HK-2 (cell line): ENCODE measurements around the gene DDA1.
A peak's percentile ranks its signal among the peaks of the same experiment; 100 is the strongest.

Source experiments
- DNase-seq: peaks from one replicate; pipeline ENCODE4 v3.0.0-alpha.2; 2018; ENCODE audit not compliant: unreplicated experiment

DDA1 gene

DNA sequence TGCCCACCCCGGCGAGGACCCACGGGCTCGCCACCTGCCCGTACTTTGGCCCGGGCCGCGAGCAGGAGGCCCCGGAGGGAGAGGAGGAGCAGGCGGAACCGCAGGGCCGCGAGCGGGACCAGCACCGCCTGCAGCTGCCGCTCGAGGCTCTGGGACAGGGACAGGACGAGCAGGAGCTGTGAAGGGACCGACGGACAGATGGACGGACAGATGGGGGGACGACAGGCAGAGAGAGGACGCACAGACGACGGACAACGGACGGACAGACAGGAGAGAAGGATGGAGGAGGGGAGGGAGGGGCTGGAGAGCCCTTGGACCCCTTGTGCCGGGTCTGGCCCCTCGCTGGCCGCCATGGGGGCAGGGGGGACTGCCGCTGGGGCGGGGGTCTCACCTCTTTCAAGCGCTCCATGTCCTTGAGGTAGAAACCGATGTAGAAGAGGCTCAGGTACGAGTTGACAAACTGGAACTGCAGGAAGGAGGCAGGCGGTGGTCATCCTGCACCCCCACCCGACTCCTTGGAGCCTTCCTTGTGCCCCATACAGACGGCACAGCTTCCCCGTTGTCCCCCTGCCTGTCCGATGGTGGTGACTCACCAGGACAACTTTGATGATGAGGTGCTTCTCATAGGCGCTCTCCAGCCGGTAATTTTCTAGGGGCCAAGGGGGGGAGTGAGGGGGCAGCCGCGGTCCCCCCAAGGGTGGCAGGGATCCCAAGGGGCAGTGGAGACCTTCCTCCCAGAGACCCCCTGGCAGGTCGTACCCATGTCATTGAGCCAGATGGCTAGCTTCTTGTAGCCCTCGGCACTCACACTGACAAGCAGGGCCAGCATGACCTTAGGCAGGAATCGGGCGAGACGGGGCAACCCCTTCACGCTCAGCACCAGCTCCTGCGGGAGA is 20.3 kb downstream of the DDA1 start:
- no peak for DNase-seq

DNA sequence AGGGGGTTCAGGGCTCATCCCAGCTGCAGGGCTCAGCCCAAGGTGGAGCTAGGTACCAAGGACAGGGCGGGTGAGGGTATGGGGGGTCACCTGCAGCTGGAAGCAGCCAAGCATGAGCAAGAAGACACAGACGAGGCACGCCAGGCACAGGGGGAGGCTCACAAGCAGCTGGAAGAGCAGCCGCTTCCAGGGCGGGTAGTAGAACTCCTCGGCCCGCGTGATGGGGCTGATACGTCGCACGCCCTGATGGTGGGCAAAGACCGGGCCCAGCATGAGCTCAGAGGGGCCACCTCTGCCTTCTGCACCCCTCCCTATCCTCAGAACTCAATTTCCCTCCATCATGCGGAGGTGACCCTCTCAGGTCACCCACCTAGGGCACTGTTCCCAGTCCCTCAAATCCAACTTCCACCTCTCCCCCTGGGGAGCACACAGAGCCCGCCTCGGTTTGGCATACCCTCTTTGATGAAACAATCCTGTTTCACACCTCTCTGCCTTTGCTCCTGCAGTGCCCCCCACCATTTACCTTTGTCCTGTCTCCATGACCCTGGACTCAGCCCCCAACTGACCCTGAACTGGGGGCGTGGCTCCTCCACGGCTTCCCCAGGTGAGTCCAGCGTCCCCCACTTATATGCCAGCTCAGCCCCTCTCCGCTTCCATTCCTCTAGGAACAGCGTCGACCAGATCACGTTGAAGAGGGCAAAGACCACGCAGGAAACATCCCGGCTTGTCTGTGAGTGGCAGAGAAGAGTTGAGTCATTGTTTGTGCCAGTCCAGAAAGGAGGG is 21.1 kb downstream of the DDA1 start:
- no peak for DNase-seq

DNA sequence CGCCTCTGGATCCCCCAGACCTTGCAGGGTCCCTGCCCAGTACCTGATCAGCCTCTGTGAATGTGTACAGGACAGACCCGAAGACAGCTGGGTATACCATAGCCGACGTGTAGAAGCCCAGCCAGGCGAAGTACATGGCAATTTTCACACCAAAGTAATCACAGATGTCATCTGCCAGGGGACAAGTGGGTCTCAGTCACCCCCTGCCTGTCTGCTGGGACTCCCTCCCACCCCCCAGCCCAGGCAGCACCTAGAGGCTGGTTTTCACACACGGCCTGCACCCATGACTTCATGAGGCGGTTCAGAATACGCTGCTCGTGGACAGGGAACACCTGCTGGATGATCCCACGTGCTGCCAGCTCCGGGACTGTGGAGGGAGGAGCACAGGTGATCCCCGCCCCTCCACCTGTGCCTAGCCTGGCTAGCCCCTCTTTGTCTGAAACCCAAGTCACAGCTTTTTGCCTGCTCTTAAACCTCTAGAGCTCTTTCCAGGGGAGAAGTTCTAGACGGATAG is 21.7 kb downstream of the DDA1 start:
- no peak for DNase-seq

DNA sequence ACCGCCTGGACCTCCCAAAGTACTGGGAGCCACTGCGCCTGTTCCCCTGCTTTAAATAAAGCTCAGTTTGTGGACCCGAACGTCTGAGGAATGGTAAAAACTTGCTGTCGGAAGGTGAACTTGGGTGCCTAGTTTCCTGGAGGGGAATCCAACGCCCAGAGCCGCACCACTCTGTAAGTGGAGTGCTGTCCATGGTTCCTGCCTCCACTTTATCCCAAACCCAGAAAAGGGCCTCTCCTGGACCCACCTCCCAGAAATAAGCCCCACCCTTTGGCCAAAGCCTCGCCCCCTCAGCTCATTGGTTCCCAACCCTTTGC is 23.0 kb downstream of the DDA1 start:
- DNase-seq, result no peak

DNA sequence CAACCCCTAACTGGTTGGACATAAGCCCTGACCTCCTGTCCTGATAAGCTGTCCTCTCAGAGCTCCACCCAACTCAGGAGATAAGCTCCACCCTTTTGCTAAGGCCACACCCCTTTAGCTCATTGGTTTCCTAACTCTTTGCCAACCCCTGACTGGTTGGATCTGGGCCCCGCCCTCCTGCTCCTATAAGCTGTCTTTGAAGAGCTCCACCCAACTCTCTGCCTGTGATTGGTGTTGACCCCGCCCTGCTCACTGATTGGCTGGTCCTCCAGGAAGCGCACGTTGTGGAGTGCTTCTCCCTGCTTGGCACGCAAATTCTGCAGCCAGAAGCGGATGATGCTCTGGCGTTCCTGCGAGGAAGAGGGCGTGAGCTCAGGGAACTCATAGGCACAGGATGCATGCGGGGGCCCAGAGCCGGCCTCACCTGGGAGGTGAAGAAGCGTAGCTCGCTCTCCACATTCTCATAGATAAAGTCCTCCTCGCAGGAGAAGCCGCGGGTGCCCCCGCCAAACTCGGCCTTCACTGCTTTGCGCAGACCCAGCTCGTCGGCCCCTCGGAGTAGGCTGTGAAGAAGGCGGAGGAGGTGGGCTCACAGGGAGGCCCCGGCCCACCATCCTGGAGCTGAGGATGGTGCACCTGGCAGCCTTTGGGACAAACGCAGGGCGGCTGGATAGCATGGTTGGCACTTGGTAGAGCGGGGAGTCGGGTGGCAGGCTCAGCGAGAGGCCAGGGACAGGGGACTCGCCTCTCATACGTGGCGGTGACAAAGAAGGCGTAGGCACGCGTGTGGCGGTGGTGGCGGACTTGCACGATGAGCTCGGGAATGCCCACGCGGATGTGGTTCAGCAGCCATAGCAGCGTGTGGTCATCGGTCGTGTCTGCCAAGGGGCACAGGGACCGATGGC is 23.6 kb downstream of the DDA1 start:
- DNase-seq, result no peak

DNA sequence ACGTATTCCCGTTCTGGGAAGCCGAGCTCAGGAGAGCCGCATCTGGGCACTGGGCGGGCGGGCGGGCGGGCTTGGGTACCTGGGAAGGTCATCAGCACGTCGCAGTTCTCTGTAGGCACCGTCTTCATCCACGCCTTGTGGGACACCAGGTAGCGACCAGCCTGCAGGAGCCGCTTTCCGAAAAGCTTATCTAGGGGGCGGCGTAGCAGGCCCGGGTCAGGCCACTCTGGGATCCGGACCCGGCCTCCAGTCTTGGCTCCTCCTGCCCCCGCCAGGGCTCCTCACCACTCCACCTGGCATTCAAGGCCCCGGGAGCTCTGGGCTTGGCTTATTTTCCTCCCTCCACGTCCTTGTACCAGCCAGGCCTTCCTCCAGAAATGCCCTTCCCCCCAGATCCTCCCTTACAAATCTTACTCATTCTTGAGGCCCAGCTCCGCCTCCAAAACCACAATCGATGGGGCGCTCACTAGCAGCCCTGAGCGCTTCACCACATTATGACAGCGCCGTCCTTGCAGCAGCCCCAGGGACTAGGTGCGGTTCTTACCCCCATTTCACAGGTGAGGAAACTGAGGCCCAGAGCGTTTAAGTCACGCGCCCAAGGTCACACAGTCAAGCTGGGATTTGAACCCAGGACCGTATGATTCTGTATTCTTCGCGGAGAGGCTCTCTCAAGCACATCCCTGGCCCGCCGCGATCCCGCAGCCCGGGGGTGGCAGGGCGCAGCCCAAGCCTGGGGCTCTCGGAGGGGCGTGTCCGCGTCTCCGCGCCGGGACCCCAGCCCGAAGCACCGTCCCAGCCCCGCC is 24.4 kb downstream of the DDA1 start:
- peak; percentile 82 for DNase-seq

DNA sequence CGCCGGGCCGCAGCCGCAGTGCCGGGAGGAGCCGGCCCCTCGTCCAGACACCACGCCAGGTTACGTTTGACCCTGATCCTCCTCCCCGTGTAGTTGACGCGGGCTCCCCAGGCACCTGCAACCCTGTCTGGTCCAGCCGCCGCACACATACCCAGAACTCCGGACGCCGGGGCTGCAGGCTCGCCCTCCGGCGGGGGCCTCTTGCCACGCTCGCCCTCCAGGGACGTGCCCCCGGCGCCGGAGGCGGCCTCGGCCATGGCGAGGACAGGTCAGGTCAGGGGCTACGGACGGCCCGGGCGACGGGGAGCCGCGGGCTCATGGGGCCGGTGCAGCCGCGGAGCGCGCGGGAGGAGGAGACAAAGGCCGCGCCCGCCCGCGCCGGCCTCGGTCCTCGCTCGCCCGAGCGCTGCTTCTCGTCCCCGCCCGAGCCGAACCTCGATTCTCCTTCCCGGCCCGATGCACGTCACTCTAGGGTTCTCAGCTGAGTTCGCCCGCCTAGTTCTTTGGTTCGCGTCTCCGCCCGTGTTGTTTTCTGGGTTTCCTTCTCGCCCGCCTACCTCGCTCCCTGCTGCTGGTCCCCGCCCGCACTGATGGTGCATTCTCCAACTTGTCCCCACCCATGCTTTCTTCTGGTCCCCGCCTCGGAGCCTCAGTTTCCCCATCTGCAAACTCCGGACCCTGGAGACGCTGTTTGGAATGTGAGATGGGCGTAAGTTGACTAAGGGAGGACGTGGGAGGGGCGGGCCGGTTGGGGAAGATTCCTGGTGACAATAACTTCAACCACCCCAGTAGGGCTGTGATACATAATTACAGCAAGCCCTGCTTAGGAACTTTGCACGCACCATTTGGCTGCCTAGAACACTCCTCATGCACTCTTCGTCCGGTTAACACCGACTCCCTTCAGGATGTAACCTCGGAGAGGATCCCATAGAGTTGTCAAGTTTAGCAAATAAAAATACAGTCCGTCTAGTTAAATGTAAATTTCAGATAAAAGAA is 25.3 kb downstream of the DDA1 start, which contains the start of gene ANO8:
ANO8 (minus strand) TSS at position 442 of the 996 bp plus-strand sequence; CDS start at position 257, 185 bp downstream.
- peak; percentile 95 for DNase-seq

DNA sequence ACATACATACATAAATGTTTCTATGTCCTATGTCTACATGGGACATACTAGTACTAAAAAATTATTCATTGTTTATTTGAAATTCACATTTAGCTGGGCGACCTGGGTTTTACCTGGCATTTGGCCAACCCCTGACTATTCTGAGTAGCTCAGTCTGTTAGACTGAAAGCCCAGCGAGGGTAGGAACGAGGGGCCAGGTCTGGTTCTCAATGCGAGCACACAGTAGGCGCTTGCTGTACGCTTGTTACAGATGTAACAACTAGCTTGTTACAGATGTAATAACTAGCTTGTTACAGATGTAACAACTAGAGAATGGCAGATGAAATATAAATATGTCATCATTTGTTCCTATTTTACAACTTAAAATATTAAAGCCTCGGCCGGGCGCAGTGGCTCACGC is 26.2 kb downstream of the DDA1 start:
- no peak for DNase-seq

DNA sequence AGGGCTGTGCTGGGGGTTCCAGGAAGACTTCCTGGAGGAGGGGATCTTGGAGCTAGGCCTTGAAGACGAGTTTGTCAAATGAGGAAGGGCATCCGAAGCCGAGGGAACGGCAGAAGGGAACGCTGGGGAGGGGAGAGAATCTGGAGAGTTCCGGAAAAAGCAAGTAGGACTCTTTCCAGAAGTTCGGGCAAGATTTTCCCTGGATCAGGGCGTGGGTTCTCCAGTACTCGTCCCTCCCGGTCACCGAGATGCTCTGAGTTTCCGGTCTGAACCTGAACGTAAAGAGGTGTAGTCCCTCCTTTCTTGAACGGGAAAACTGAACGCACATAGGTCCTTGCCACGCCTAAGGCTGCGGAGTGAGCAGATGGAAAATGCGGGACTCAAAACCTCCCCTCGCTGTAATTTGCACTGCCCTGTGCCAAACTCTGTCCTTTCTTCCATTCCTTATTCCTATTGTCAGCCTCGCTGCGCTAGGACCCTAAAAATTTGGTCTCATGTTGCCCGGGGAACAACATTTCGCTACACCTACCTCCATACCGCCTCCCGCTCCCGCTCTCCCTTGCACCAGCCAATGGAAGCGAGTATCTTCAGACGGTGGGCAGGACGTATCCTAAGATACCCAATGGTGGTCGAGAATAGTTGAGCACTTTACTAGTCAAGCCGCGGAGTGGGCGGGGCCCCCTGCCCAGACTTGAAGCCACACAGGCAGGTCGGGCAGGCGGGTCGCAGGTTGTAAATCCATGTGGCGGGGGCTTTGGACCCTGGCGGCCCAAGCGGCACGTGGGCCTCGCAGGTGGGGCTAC is 27.7 kb downstream of the DDA1 start, which contains the start of gene GTPBP3:
GTPBP3 (plus strand) TSS at position 682 of the 803 bp plus-strand sequence; CDS start at position 741, 59 bp downstream.
- peak; percentile 93 for DNase-seq

DNA sequence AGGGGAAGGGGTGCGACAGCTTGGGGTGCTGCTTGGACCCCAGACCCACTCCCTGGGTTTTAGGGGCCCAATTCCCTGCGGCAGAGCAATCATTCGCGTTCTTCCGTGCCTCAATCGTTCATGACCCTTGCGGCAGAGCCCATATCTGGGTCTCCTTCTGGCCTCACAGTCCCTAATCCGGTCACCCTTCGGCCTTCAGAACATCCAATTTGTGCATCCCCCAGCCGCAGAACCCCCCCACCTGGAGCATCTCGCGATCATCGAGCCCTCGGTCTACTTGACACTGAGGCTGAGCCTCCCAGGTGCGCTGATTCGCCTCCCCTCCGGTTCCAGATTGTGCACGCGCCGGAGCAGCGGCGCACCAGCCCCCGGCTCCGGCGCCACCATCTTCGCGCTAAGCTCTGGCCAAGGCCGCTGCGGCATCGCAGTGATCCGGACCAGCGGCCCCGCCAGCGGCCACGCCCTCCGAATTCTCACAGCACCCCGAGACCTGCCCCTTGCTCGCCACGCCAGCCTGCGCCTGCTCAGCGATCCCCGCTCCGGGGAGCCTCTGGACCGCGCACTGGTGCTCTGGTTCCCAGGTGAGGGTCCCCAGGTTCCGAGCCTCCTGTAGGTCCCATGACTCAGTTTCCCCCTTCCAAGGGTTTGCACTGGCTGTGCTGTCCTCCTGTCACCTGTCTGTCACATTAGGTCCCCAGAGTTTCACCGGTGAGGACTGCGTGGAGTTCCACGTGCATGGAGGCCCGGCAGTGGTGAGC is 28.5 kb downstream of the DDA1 start:
- peak; percentile 31 for DNase-seq

DNA sequence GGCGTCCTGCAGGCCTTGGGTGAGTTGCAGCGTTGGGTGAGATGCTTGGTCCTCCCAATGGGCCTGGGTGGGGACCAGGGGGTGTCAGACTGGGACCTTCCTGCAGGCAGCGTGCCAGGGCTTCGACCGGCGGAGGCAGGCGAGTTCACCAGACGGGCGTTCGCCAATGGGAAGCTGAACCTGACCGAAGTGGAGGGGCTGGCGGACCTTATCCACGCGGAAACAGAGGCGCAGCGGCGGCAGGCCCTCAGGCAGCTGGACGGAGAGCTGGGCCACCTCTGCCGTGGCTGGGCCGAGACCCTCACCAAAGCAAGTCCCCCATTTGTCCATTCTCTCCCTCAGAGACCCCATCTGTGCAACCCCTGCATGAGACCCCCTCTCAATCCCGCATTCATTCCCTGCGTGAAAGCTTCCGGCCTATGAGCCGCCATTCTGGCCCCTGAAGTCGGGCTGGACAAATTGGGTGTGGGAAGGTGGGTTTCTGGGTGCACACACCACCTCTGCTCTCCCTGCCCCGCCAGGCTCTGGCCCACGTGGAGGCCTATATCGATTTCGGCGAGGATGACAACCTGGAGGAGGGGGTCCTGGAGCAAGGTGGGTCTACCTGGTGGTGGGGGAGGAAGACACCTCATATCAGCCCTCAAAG is 29.2 kb downstream of the DDA1 start:
- DNase-seq, result no peak

DNA sequence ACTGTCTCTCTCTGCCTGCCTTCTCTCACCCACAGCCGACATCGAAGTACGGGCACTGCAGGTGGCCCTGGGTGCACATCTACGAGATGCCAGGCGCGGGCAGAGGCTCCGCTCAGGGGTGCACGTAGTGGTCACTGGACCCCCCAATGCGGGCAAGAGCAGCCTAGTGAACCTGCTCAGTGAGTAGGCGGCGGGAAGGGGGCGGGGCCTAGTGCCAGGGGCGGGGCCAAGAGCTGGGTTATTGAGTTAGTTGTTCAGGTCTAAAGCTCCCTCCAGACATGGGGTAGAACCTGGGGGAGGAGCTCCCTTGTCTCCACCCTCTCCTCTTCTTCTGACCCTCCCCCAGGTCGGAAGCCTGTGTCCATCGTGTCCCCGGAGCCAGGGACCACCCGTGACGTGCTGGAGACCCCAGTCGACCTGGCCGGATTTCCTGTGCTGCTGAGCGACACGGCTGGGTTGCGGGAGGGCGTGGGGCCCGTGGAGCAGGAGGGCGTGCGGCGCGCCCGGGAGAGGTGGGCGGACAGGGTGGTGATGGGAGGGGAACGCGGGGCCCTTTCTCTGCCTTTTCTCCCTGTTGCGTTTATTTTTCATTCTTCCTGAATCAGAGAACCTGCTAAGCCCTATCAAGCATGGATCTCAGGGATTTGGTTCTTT is 29.9 kb downstream of the DDA1 start:
- DNase-seq, result no peak

DNA sequence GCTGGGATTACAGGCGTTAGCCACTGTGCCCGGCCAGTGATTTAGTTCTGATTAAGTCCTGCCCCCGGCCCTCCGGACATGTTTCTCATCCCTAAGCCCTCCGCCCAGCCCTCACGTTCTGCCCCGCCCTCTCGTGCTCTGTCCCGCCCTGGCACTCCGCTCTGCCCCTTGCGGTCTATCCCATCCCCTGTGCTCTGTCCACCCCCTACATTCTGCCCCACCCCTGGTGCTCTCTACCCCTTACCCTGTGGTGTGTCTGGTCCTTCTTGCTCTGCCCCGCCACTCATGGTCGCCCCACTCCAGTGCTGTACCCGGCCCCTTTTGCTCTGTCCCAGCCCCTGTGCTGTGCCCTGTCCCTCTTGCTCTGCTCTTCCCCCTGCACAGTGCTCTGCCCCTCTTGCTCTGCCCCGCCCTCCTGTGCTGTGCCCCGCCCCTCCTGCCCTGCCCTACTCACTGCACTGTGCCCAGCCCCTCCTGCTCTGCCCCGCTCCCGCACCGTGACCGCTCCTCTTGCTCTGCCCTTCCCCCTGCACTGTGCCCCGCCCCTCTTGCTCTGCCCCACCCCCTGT is 31.0 kb downstream of the DDA1 start:
- DNase-seq, result no peak

DNA sequence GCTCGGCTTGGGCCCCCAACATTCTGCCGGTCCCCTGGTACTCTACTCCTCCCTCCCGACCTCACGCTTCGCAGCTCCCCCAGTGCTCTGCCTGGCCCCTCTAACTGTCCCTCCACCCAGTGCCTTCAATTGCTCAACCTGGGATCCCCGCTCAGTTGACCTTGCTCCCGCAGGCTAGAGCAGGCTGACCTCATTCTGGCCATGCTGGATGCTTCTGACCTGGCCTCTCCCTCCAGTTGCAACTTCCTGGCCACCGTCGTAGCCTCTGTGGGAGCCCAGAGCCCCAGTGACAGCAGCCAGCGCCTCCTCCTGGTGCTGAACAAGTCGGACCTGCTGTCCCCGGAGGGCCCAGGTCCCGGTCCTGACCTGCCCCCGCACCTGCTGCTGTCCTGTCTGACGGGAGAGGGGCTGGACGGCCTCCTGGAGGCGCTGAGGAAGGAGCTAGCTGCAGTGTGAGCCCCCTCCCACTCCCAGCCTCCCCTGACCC is 31.6 kb downstream of the DDA1 start:
- DNase-seq, result no peak

DNA sequence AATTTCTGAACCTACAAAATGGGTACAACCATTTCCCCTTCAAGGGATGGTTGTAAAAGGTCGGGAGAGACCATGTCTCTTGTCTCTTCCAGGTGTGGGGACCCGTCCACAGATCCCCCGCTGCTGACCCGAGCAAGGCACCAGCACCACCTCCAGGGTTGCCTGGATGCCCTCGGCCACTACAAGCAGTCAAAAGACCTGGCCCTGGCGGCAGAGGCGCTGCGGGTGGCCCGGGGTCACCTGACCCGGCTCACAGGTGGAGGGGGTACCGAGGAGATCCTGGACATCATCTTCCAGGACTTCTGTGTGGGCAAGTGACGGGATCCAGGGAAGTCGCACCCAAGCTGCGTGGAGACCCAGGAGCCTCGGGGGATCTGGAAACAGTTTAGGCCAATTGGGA is 32.0 kb downstream of the DDA1 start:
- no peak for DNase-seq

DNA sequence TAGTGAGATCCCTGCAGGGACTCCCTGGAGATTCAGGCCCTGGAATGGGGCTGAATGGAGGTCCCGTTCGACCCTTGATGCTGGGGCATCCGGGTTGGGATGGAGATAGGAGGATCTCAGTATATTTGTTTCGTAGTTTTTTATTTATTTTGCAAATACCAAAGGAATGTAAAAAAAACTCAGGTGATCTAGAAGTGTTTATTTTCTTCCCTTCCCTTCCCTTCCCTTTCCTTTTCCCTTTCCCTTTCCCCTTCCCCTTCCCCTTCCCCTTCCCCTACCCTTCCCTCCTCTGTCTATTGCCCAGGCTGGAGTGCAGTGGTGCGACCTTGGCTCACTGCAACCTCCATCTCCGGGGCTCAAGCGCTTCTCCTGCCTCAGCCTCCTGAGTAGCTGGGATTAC is 32.5 kb downstream of the DDA1 start:
- DNase-seq, result no peak
